ENCODE results near the gene NDUFS6.

- TF ChIP-seq POLR2A (IDR thresholded peaks at IDR 0.05), result no peak
- TF ChIP-seq, protein P1, sequence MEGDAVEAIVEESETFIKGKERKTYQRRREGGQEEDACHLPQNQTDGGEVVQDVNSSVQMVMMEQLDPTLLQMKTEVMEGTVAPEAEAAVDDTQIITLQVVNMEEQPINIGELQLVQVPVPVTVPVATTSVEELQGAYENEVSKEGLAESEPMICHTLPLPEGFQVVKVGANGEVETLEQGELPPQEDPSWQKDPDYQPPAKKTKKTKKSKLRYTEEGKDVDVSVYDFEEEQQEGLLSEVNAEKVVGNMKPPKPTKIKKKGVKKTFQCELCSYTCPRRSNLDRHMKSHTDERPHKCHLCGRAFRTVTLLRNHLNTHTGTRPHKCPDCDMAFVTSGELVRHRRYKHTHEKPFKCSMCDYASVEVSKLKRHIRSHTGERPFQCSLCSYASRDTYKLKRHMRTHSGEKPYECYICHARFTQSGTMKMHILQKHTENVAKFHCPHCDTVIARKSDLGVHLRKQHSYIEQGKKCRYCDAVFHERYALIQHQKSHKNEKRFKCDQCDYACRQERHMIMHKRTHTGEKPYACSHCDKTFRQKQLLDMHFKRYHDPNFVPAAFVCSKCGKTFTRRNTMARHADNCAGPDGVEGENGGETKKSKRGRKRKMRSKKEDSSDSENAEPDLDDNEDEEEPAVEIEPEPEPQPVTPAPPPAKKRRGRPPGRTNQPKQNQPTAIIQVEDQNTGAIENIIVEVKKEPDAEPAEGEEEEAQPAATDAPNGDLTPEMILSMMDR (IDR thresholded peaks at IDR 0.05), result no peak
These were observed 5.0 kb downstream of the NDUFS6 start for GRCh38 chr5:1806199-1806598.

Data from heart left ventricle (tissue), 13 donors.